HCT116 (cell line): ENCODE data around the gene SDCCAG8. TPM values are rescaled to one million over a fixed set of nuclear protein-coding genes. Genes with fewer than 3 reads are reported as not detected.

Experiments
- ATAC-seq: fragments of 200-7000 bp; cut with Tn5 transposase; 2 replicates; pipeline ENCODE4 v1.9.1; 2020; ENCODE audit warnings: mild to moderate bottlenecking, moderate library complexity
- BruUV-seq: library from RNA; stranded (reverse); fragments of 400-500 nt; replicated peaks from 2 replicates; lab custom pipeline; 2021; lab: Mats Ljungman, UMichigan
- CTCF ChIA-PET: fragments of 300-600 bp; sonication (Branson Sonifier 250); formaldehyde crosslinking; loops from one replicate; lab custom pipeline; 2021; ENCODE audit warnings: antibody characterized with exemption; lab: Charles Lee
- POLR2A ChIA-PET: fragments of 300-600, 350-600 bp; sonication (Branson Sonifier 250); formaldehyde crosslinking; loops from one replicate; lab custom pipeline; 2021; ENCODE audit warnings: antibody characterized with exemption; lab: Charles Lee
- RAD21 ChIA-PET, 2 experiments: fragments of 300-600 bp; sonication (Branson Sonifier 250); formaldehyde crosslinking; loops; one replicate each; lab custom pipeline; 2023; ENCODE audit warnings: low total read pairs in 2 of 2; ENCODE audit not compliant: uncharacterized antibody in 2 of 2, unreplicated experiment in 2 of 2, low non-redundant PET in 1 of 2; lab: Charles Lee
- DNase-seq: peaks from one replicate; pipeline ENCODE4 v3.0.0-alpha.2; 2010; ENCODE audit warnings: low read depth, low spot score
- H2AFZ ChIP-seq: fragments of 200-600 bp; shearing (Covaris generic), sonication (generic); 2 replicates; pipeline ENCODE4 v1.6.1; 2017; ENCODE audit warnings: low read depth, mixed run types, mixed read lengths, antibody characterized with exemption, low read length; ENCODE audit not compliant: poor library complexity, severe bottlenecking
- H3K27ac ChIP-seq: 2 replicates; pipeline ENCODE4 v1.5.1; 2012; ENCODE audit warnings: low read depth, low read length
- H3K27me3 ChIP-seq: fragments of 200-600 bp; sonication (generic); 2 replicates; pipeline ENCODE4 v1.6.1; 2016; ENCODE audit warnings: mixed run types, low read length, mixed read lengths; ENCODE audit not compliant: insufficient read depth
- H3K36me3 ChIP-seq, 2 experiments: fragments of 200-500 bp in 1 of 2; fragments of 200-600 bp in 1 of 2; sonication (Bioruptor generic) in 1 of 2; sonication (generic) in 1 of 2; 2 replicates each; pipeline versions ENCODE4 v1.5.1 to v1.6.1; 2014 to 2016; ENCODE audit warnings: low read length in 2 of 2, inconsistent platforms in 1 of 2, mixed read lengths in 1 of 2, mixed run types in 1 of 2; ENCODE audit not compliant: insufficient read depth in 2 of 2, control insufficient read depth in 1 of 2
- H3K4me1 ChIP-seq, 2 experiments: fragments of 200-600 bp in 1 of 2; sonication (generic) in 1 of 2; 2 replicates each; pipeline versions ENCODE4 v1.5.1 to v1.6.1; 2012 to 2017; ENCODE audit warnings: low read length in 2 of 2, inconsistent platforms in 1 of 2, mild to moderate bottlenecking in 1 of 2, mixed read lengths in 1 of 2, mixed run types in 1 of 2, moderate library complexity in 1 of 2; ENCODE audit not compliant: insufficient read depth in 2 of 2, control insufficient read depth in 1 of 2
- H3K4me2 ChIP-seq: fragments of 200-600 bp; sonication (generic); 2 replicates; pipeline ENCODE4 v1.6.1; 2017; ENCODE audit warnings: mixed run types, low read length, mixed read lengths
- H3K4me3 ChIP-seq, 2 experiments: fragments of 200-600 bp in 1 of 2; sonication (generic) in 1 of 2; replicated peaks in 1 of 2; 2 replicates each; pipeline ENCODE4 v1.5.1; 2011 to 2016; ENCODE audit warnings: low read length in 2 of 2, control low read depth in 1 of 2, low read depth in 1 of 2, mild to moderate bottlenecking in 1 of 2, mixed read lengths in 1 of 2, mixed run types in 1 of 2
- H3K79me2 ChIP-seq: fragments of 200-600 bp; sonication (generic); 2 replicates; pipeline ENCODE4 v1.6.1; 2017; ENCODE audit warnings: mild to moderate bottlenecking, mixed run types, low read length, moderate library complexity, mixed read lengths; ENCODE audit not compliant: insufficient read depth
- H3K9ac ChIP-seq: fragments of 200-600 bp; sonication (generic); 2 replicates; pipeline ENCODE4 v1.6.1; 2016; ENCODE audit warnings: low read length, mixed read lengths
- H3K9me2 ChIP-seq: fragments of 200-600 bp; sonication (generic), shearing (Covaris generic); 2 replicates; pipeline ENCODE4 v1.6.1; 2017; ENCODE audit warnings: mixed run types, mild to moderate bottlenecking, moderate library complexity; ENCODE audit not compliant: insufficient read depth
- H3K9me3 ChIP-seq, 2 experiments: fragments of 200-500 bp in 1 of 2; fragments of 200-600 bp in 1 of 2; sonication (Bioruptor generic) in 1 of 2; sonication (generic) in 1 of 2; 2 replicates each; pipeline ENCODE4 v1.6.1; 2014 to 2017; ENCODE audit warnings: low read length in 2 of 2, mixed read lengths in 2 of 2, inconsistent platforms in 1 of 2, low read depth in 1 of 2, mild to moderate bottlenecking in 1 of 2, mixed run types in 1 of 2, moderate library complexity in 1 of 2; ENCODE audit not compliant: control insufficient read depth in 1 of 2, insufficient read depth in 1 of 2
- H4K20me1 ChIP-seq: fragments of 200-600 bp; sonication (generic), shearing (Covaris generic); 2 replicates; pipeline ENCODE4 v1.6.1; 2017; ENCODE audit warnings: mixed run types, mild to moderate bottlenecking, moderate library complexity; ENCODE audit not compliant: insufficient read depth
- CTCF ChIP-seq, 3 experiments: fragments of 200-600 bp in 1 of 3; sonication (generic) in 1 of 3; IDR thresholded peaks in 2 of 3; conservative IDR thresholded peaks in 1 of 3; 2 replicates each; pipeline ENCODE4 v1.5.1; 2012 to 2017; ENCODE audit warnings: low read depth in 2 of 3, low read length in 2 of 3, antibody characterized with exemption in 1 of 3, borderline replicate concordance in 1 of 3, control low read depth in 1 of 3, mild to moderate bottlenecking in 1 of 3, mixed read lengths in 1 of 3, mixed run types in 1 of 3, moderate library complexity in 1 of 3; ENCODE audit not compliant: insufficient read depth in 1 of 3
- ELF1 ChIP-seq: IDR thresholded peaks from 2 replicates; pipeline ENCODE4 v1.6.1; 2012; ENCODE audit warnings: low read depth, borderline replicate concordance
- FOSL1 ChIP-seq: IDR thresholded peaks from 2 replicates; pipeline ENCODE4 v1.6.1; 2012; ENCODE audit warnings: low read depth
- JUND ChIP-seq: IDR thresholded peaks from 2 replicates; pipeline ENCODE4 v1.6.1; 2012
- POLR2AphosphoS5 ChIP-seq: IDR thresholded peaks from 2 replicates; pipeline ENCODE4 v1.6.1; 2011; ENCODE audit warnings: mild to moderate bottlenecking, low read depth, low read length, moderate library complexity
- REST ChIP-seq: IDR thresholded peaks from 2 replicates; pipeline ENCODE4 v1.6.1; 2012; ENCODE audit warnings: low read depth
- SIN3A ChIP-seq: IDR thresholded peaks from 2 replicates; pipeline ENCODE4 v1.6.1; 2012; ENCODE audit warnings: low read depth
- ZBTB33 ChIP-seq: IDR thresholded peaks from 2 replicates; pipeline ENCODE4 v1.6.1; 2011; ENCODE audit warnings: mild to moderate bottlenecking, low read length, moderate library complexity; ENCODE audit not compliant: insufficient replicate concordance; ENCODE audit errors: extremely low read depth
- ZFX ChIP-seq: fragments of 450-650 bp; IDR thresholded peaks from 2 replicates; pipeline ENCODE4 v1.6.1; 2017
- intact Hi-C: fragments of 100-400 bp; cut with micrococcal nuclease; formaldehyde crosslinking; loops from 2 replicates; pipeline ENCODE4 v1.10.0; 2022
- total RNA-seq: library from RNA; stranded (reverse); gene quantifications from one replicate; pipeline ENCODE4 v1.2.1, GENCODE V29; 2021; ENCODE audit not compliant: unreplicated experiment

The SDCCAG8 gene
- total RNA-seq, 1 experiment from 2014 or later, result 38.2 TPM

GRCh38 chr1:243247901-243248300 is 7.9 kb upstream of the SDCCAG8 start:
- no peaks in the 10 kb centered on the region for H3K36me3 ChIP-seq
- CTCF ChIA-PET, result no interaction called here
- BruUV-seq, result no TSS peak
- no peak overlapping the region for H3K4me2 ChIP-seq
- no peaks in the 10 kb centered on the region for H3K9me2 ChIP-seq
- no peak overlapping the region for H3K4me3 ChIP-seq
- H3K27me3 ChIP-seq, result no peaks in the 10 kb centered on the region
- TF ChIP-seq ZBTB33 (no peak), POLR2AphosphoS5 (no peak)
- H3K9me3 ChIP-seq, result no peaks in the 10 kb centered on the region
- DNase-seq (no peak), ATAC-seq (no peak)
- H3K9ac ChIP-seq, result no peak overlapping the region
- H3K27ac ChIP-seq, result no peak overlapping the region
- H3K79me2 ChIP-seq, result peaks cover 98% of the 10 kb centered on the region
- H4K20me1 ChIP-seq, result no peaks in the 10 kb centered on the region; the same call in 1 of the 2 replicates
- intact Hi-C loops, result no loop called here
- peaks cover 2 to 5% of the 10 kb centered on the region in 2 experiments; a peak in 2 of 4 replicates for H3K4me1 ChIP-seq
- no peak overlapping the region for H2AFZ ChIP-seq
- POLR2A ChIA-PET, result no interaction called here
- RAD21 ChIA-PET, result no interaction called here

GRCh38 chr1:243249214-243249613 is 6.6 kb upstream of the SDCCAG8 start:
- H3K9me2 ChIP-seq, result no peaks in the 10 kb centered on the region
- no peak overlapping the region for H3K4me3 ChIP-seq
- no peaks in the 10 kb centered on the region; the same call in 1 of the 2 replicates for H4K20me1 ChIP-seq
- H2AFZ ChIP-seq, result no peak overlapping the region
- H3K36me3 ChIP-seq, result no peaks in the 10 kb centered on the region
- H3K4me2 ChIP-seq, result no peak overlapping the region
- H3K27ac ChIP-seq, result no peak overlapping the region
- H3K79me2 ChIP-seq, result peaks cover 100% of the 10 kb centered on the region
- ATAC-seq (no peak), DNase-seq (no peak)
- ChIA-PET POLR2A (no interaction called here), RAD21 (no interaction called here), CTCF (no interaction called here)
- no TSS peak for BruUV-seq
- H3K4me1 ChIP-seq, result peaks cover 10 to 14% of the 10 kb centered on the region in 2 experiments
- no peak overlapping the region for H3K9ac ChIP-seq
- H3K27me3 ChIP-seq, result no peaks in the 10 kb centered on the region
- no peaks in the 10 kb centered on the region for H3K9me3 ChIP-seq
- intact Hi-C loops, result no loop called here
- no peak for TF ChIP-seq ZBTB33
- TF ChIP-seq FOSL1, result no peak
- TF ChIP-seq ZFX, result no peak
- TF ChIP-seq SIN3A, result no peak
- TF ChIP-seq JUND, result no peak
- TF ChIP-seq CTCF (IDR thresholded peaks at IDR 0.05 in 2 of 3, conservative IDR thresholded peaks at IDR 0.05 in 1 of 3; ENCODE audit: borderline replicate concordance in 1 of 3, insufficient read depth in 1 of 3, low read depth in 2 of 3, low read length in 2 of 3), result no peak
- TF ChIP-seq REST, result no peak
- no peak for TF ChIP-seq ELF1
